H1 (cell line): ENCODE results near the gene FBXO7. TPM values are rescaled to one million over a fixed set of nuclear protein-coding genes. Genes with fewer than 3 reads are reported as not detected.

Experiments used
- CTCF ChIA-PET: fragments of 300-600 bp; sonication (Branson Sonifier 250); formaldehyde crosslinking; loops from one replicate; lab custom pipeline; 2021; ENCODE audit not compliant: partially characterized antibody; lab: Charles Lee
- POLR2A ChIA-PET: fragments of 300-600 bp; sonication (Branson Sonifier 250); formaldehyde crosslinking; loops from one replicate; lab custom pipeline; 2021; ENCODE audit warnings: inconsistent platforms; ENCODE audit not compliant: partially characterized antibody; lab: Charles Lee
- DNase-seq, 2 experiments: peaks; one replicate each; pipeline versions ENCODE4 v3.0.0 to v3.0.0-alpha.2; 2010 to 2022; ENCODE audit warnings: low spot score in 2 of 2, low read depth in 1 of 2, mixed read lengths in 1 of 2
- FAIRE-seq: peaks from 2 replicates; lab custom pipeline; 2011; peaks lifted over from hg19 to GRCh38; lab: Jason Lieb, UNC
- H2AFZ ChIP-seq: 2 replicates; pipeline ENCODE4 v1.8.1; 2012; ENCODE audit warnings: low read length, inconsistent platforms
- H2AK5ac ChIP-seq: 2 replicates; pipeline ENCODE4 v1.6.1; 2013; ENCODE audit warnings: low read depth, low read length
- H2BK120ac ChIP-seq: replicated peaks from 2 replicates; pipeline ENCODE3; 2013; ENCODE audit warnings: low read depth, low read length, inconsistent platforms
- H2BK12ac ChIP-seq: 2 replicates; pipeline ENCODE4 v1.6.1; 2013; ENCODE audit warnings: low read depth, low read length
- H2BK15ac ChIP-seq: 2 replicates; pipeline ENCODE4 v1.6.1; 2013; ENCODE audit warnings: low read length
- H2BK20ac ChIP-seq: 2 replicates; pipeline ENCODE4 v1.6.1; 2013; ENCODE audit warnings: low read length
- H2BK5ac ChIP-seq: 2 replicates; pipeline ENCODE4 v1.6.1; 2013; ENCODE audit warnings: low read depth, low read length
- H3K14ac ChIP-seq: 2 replicates; pipeline ENCODE4 v1.6.1; 2013; ENCODE audit warnings: inconsistent platforms; ENCODE audit not compliant: insufficient read length
- H3K18ac ChIP-seq: 2 replicates; pipeline ENCODE4 v1.6.1; 2013; ENCODE audit warnings: low read length; ENCODE audit errors: extremely low read depth
- H3K23ac ChIP-seq: 2 replicates; pipeline ENCODE4 v1.6.1; 2013; ENCODE audit warnings: inconsistent platforms; ENCODE audit not compliant: insufficient read length
- H3K23me2 ChIP-seq: 2 replicates; pipeline ENCODE4 v1.6.1; 2013; ENCODE audit warnings: low read depth, low read length
- H3K27ac ChIP-seq: 2 replicates; pipeline ENCODE4 v1.6.1; 2011; ENCODE audit warnings: low read depth, low read length, inconsistent platforms
- H3K27me3 ChIP-seq, 4 experiments: replicated peaks in 1 of 4; 1 replicate in 1 of 4; 2 replicates in 3 of 4; pipeline versions ENCODE4 v1.6.1 to v1.8.1; 2011 to 2013; ENCODE audit warnings: low read length in 3 of 4, mild to moderate bottlenecking in 3 of 4, inconsistent platforms in 2 of 4, mixed read lengths in 2 of 4, moderate library complexity in 1 of 4; ENCODE audit not compliant: control insufficient read depth in 3 of 4, insufficient read depth in 3 of 4; ENCODE audit errors: extremely low read depth in 1 of 4
- H3K36me3 ChIP-seq, 4 experiments: 2 replicates each; pipeline versions ENCODE4 v1.6.1 to v1.8.1; 2011 to 2013; ENCODE audit warnings: mild to moderate bottlenecking in 4 of 4, low read length in 3 of 4, moderate library complexity in 2 of 4, control low read depth in 1 of 4, inconsistent platforms in 1 of 4; ENCODE audit not compliant: insufficient read depth in 4 of 4, control insufficient read depth in 2 of 4
- H3K4ac ChIP-seq: replicated peaks from 2 replicates; pipeline ENCODE3; 2013; ENCODE audit warnings: low read length, low read depth, mixed read lengths, inconsistent platforms; ENCODE audit not compliant: insufficient read length
- H3K4me1 ChIP-seq, 4 experiments: replicated peaks in 1 of 4; 1 replicate in 1 of 4; 2 replicates in 3 of 4; pipeline versions ENCODE4 v1.6.1 to v1.8.1; 2011 to 2013; ENCODE audit warnings: low read length in 3 of 4, inconsistent platforms in 2 of 4, mixed read lengths in 1 of 4; ENCODE audit not compliant: insufficient read depth in 4 of 4, control insufficient read depth in 3 of 4
- H3K4me2 ChIP-seq, 2 experiments: 2 replicates each; pipeline versions ENCODE4 v1.6.1 to v1.8.1; 2011 to 2013; ENCODE audit warnings: low read depth in 2 of 2, low read length in 2 of 2, control low read depth in 1 of 2, inconsistent platforms in 1 of 2, mild to moderate bottlenecking in 1 of 2; ENCODE audit not compliant: insufficient read depth in 1 of 2
- H3K4me3 ChIP-seq, 4 experiments: fragments of 200-600, 300-600 bp in 1 of 4; sonication (generic), shearing (Covaris generic), sonication (Bioruptor Twin) in 1 of 4; 2 replicates each; pipeline versions ENCODE4 v1.5.1 to v1.8.1; 2011 to 2016; ENCODE audit warnings: low read length in 4 of 4, low read depth in 3 of 4, control low read depth in 2 of 4, inconsistent platforms in 2 of 4, mild to moderate bottlenecking in 2 of 4, mixed read lengths in 1 of 4, moderate library complexity in 1 of 4; ENCODE audit not compliant: insufficient read depth in 2 of 4; ENCODE audit errors: extremely low read depth in 1 of 4
- H3K56ac ChIP-seq: replicated peaks from 2 replicates; pipeline ENCODE3; 2013; ENCODE audit warnings: low read depth, mild to moderate bottlenecking, mixed read lengths, low read length, inconsistent platforms; ENCODE audit not compliant: insufficient read length
- H3K79me1 ChIP-seq: 2 replicates; pipeline ENCODE4 v1.6.1; 2013; ENCODE audit warnings: low read depth, low read length, control low read depth
- H3K79me2 ChIP-seq, 2 experiments: 2 replicates each; pipeline versions ENCODE4 v1.6.1 to v1.8.1; 2012 to 2013; ENCODE audit warnings: low read length in 2 of 2, mild to moderate bottlenecking in 2 of 2, inconsistent platforms in 1 of 2; ENCODE audit not compliant: insufficient read depth in 2 of 2, control insufficient read depth in 1 of 2
- H3K9ac ChIP-seq, 4 experiments: replicated peaks in 1 of 4; 1 replicate in 1 of 4; 2 replicates in 3 of 4; pipeline versions ENCODE4 v1.6.1 to v1.8.1; 2011 to 2013; ENCODE audit warnings: low read depth in 3 of 4, low read length in 3 of 4, control low read depth in 2 of 4, mild to moderate bottlenecking in 2 of 4, moderate library complexity in 2 of 4, inconsistent platforms in 1 of 4; ENCODE audit errors: extremely low read depth in 1 of 4
- H3K9me3 ChIP-seq, 2 experiments: 2 replicates each; pipeline versions ENCODE4 v1.6.1 to v1.8.1; 2012 to 2013; ENCODE audit warnings: mild to moderate bottlenecking in 2 of 2, moderate library complexity in 2 of 2, control low read depth in 1 of 2, inconsistent platforms in 1 of 2, low read depth in 1 of 2, low read length in 1 of 2, mixed read lengths in 1 of 2; ENCODE audit not compliant: insufficient read depth in 2 of 2
- H4K20me1 ChIP-seq, 2 experiments: replicated peaks in 1 of 2; 2 replicates each; pipeline versions ENCODE3 to v1.8.1; 2011 to 2013; ENCODE audit warnings: inconsistent platforms in 2 of 2, low read length in 2 of 2, mild to moderate bottlenecking in 1 of 2; ENCODE audit not compliant: insufficient read depth in 2 of 2, control insufficient read depth in 1 of 2
- H4K5ac ChIP-seq: 2 replicates; pipeline ENCODE4 v1.6.1; 2013; ENCODE audit warnings: low read length, low read depth, mixed read lengths, inconsistent platforms; ENCODE audit not compliant: insufficient read length
- H4K8ac ChIP-seq: 2 replicates; pipeline ENCODE4 v1.8.0; 2013; ENCODE audit warnings: mild to moderate bottlenecking, moderate library complexity, low read length, inconsistent platforms; ENCODE audit not compliant: insufficient read depth; ENCODE audit errors: extremely low read depth
- H4K91ac ChIP-seq: replicated peaks from 2 replicates; pipeline ENCODE3; 2013; ENCODE audit warnings: low read length, mixed read lengths, inconsistent platforms; ENCODE audit not compliant: insufficient read length
- CBX8 ChIP-seq: fragments of 300-800, 300-1000 bp; sonication (generic); IDR thresholded peaks from 2 replicates; pipeline ENCODE4 v1.7.1; 2016; ENCODE audit warnings: low read depth, low read length, borderline replicate concordance
- GABPA ChIP-seq: IDR thresholded peaks from 2 replicates; pipeline ENCODE4 v1.6.1; 2011; ENCODE audit warnings: mild to moderate bottlenecking, low read length, moderate library complexity, borderline replicate concordance; ENCODE audit not compliant: insufficient read depth
- HDAC2 ChIP-seq, 2 experiments: fragments of 300-600 bp in 1 of 2; sonication (generic) in 1 of 2; IDR thresholded peaks; 2 replicates each; pipeline ENCODE4 v1.6.1; 2011 to 2012; ENCODE audit warnings: low read depth in 2 of 2, low read length in 2 of 2, mild to moderate bottlenecking in 2 of 2, moderate library complexity in 2 of 2, borderline replicate concordance in 1 of 2, inconsistent platforms in 1 of 2
- RXRA ChIP-seq: IDR thresholded peaks from 2 replicates; pipeline ENCODE4 v1.6.1; 2011; ENCODE audit warnings: low read depth, mild to moderate bottlenecking, low read length, moderate library complexity; ENCODE audit not compliant: insufficient read depth
- SIN3A ChIP-seq, 2 experiments: IDR thresholded peaks in 1 of 2; conservative IDR thresholded peaks in 1 of 2; 2 replicates each; pipeline ENCODE4 v1.6.1; 2011 to 2012; ENCODE audit warnings: low read length in 2 of 2, improper control_type of control experiment in 1 of 2, low read depth in 1 of 2, mild to moderate bottlenecking in 1 of 2
- WGBS, 2 experiments: shearing (Covaris generic) in 1 of 2; methylation state at CpG; one replicate each; pipeline versions ENCODE4 v1.1.6 to v1.1.7; 2013 to 2015; ENCODE audit warnings: low lambda C conversion rate in 2 of 2, mixed read lengths in 2 of 2, inconsistent platforms in 1 of 2, low coverage in 1 of 2, missing lambda C conversion rate in 1 of 2; ENCODE audit not compliant: insufficient replicate concordance in 2 of 2, insufficient coverage in 1 of 2, insufficient read length in 1 of 2; ENCODE audit errors: extremely low coverage in 1 of 2, missing lambda C conversion rate in 1 of 2; 5-methylcytosine and 5-hydroxymethylcytosine counted together
- polyA plus RNA-seq, 7 experiments: library from polyadenylated mRNA; depleted of rRNA in 3 of 7; stranded (reverse) in 5 of 7; unstranded in 2 of 7; fragments of >200 nt in 5 of 7; fragments of 200-250 nt in 2 of 7; gene quantifications; 1 replicate in 5 of 7; 2 replicates in 1 of 7; 4 replicates in 1 of 7; pipeline versions ENCODE4 v1.2.1 to v1.2.3, GENCODE V29; 2011 to 2013; ENCODE audit warnings: missing spikeins in 2 of 7, mixed read lengths in 2 of 7
- total RNA-seq: library from RNA; stranded (reverse); fragmentation: NEBNext Ultra II Directional; extraction: Animal tissue kit (Norgen Biotek cat#: 25700); gene quantifications from 2 replicates; pipeline ENCODE4 v1.2.1, GENCODE V29; 2021
- TF ChIP-seq, protein P1 (sequence below): IDR thresholded peaks from 2 replicates; pipeline ENCODE4 v1.6.1; 2012; ENCODE audit warnings: low read length, inconsistent platforms
- TF ChIP-seq, protein P2 (sequence below): IDR thresholded peaks from 2 replicates; pipeline ENCODE4 v1.6.1; 2012; ENCODE audit warnings: inconsistent platforms
- TF ChIP-seq, protein P3 (sequence below): IDR thresholded peaks from 2 replicates; pipeline ENCODE4 v1.6.1; 2011; ENCODE audit warnings: low read length, improper control_type of control experiment

The FBXO7 gene
- total and polyA plus RNA-seq, 2 of the 8 experiments (the other 6 are each of a cell fraction or from before 2014, with no cell fraction given) = 62.7 to 76.1 TPM

DNA sequence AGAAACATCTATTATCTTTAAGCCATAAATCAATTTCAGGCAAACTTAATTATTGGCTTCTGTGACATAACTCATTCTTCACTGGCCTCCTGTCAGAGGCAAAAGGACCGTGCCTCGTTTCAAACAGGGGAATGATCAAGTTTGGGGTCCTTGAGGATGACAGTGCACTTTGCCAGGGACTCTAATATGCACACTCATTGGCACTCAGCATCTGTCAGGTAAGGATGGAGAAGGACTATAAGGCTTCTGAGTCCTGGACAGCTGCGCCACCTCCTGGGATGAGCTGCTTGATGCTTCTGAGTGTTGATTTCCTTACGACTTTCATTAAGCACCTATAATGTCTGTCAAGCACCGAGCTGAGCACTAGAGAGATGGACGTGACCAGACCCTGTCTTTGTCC lies 30.5 kb upstream of the FBXO7 start:
- no peak overlapping the region for H3K14ac ChIP-seq
- H3K79me1 ChIP-seq = no peaks in the 10 kb centered on the region; the same call in 1 of the 2 replicates
- no peak overlapping the region for H3K56ac ChIP-seq
- POLR2A ChIA-PET = interaction anchor here (0.6 to 1.1 kb wide), 2 partner anchors 9 to 41 kb away, joined by 3 to 5 read pairs; no protein-coding TSS in a partner anchor
- 60% methylated on average over 6 of the region's 6 CpGs; no CpG with 5 or more reads in 1 of the 2 experiments for WGBS, 2 experiments
- H4K20me1 ChIP-seq = no peaks in the 10 kb centered on the region
- H3K23ac ChIP-seq = no peak overlapping the region
- no peak overlapping the region for H3K4ac ChIP-seq
- no peak overlapping the region for H3K18ac ChIP-seq
- H3K27me3 ChIP-seq = peaks cover 0 to 18% (median 6%) of the 10 kb centered on the region in 4 experiments; a peak in 4 of 7 replicates
- no peak overlapping the region for H3K9ac ChIP-seq
- H3K9me3 ChIP-seq = no peaks in the 10 kb centered on the region
- no peak overlapping the region for H4K5ac ChIP-seq
- no peaks in the 10 kb centered on the region for H3K4me1 ChIP-seq
- no peak overlapping the region for H3K27ac ChIP-seq
- no peaks in the 10 kb centered on the region for H3K36me3 ChIP-seq
- no peak overlapping the region for H4K91ac ChIP-seq
- H2BK120ac ChIP-seq = no peak overlapping the region
- no peak overlapping the region for H2AK5ac ChIP-seq
- H2BK20ac ChIP-seq = no peak overlapping the region
- H2AFZ ChIP-seq = no peak overlapping the region
- FAIRE-seq (no peak), DNase-seq (no peak)
- H3K79me2 ChIP-seq = no peaks in the 10 kb centered on the region
- no peak overlapping the region for H3K4me3 ChIP-seq
- H2BK15ac ChIP-seq = no peak overlapping the region
- H3K23me2 ChIP-seq = no peaks in the 10 kb centered on the region
- no peak overlapping the region for H3K4me2 ChIP-seq
- H4K8ac ChIP-seq = no peak overlapping the region
- H2BK5ac ChIP-seq = no peak overlapping the region
- H2BK12ac ChIP-seq = no peak overlapping the region
- CTCF ChIA-PET = interaction anchor here (0.9 to 3.3 kb wide), 11 partner anchors 9 to 178 kb away, joined by 3 to 17 read pairs (median 3); partner anchors contain the start of gene RTCB
- no peak for TF ChIP-seq CBX8
- TF ChIP-seq, protein P1, sequence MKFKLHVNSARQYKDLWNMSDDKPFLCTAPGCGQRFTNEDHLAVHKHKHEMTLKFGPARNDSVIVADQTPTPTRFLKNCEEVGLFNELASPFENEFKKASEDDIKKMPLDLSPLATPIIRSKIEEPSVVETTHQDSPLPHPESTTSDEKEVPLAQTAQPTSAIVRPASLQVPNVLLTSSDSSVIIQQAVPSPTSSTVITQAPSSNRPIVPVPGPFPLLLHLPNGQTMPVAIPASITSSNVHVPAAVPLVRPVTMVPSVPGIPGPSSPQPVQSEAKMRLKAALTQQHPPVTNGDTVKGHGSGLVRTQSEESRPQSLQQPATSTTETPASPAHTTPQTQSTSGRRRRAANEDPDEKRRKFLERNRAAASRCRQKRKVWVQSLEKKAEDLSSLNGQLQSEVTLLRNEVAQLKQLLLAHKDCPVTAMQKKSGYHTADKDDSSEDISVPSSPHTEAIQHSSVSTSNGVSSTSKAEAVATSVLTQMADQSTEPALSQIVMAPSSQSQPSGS = no peak
- TF ChIP-seq GABPA = no peak
- TF ChIP-seq SIN3A (conservative IDR thresholded peaks at IDR 0.05 in 1 of 2, IDR thresholded peaks at IDR 0.05 in 1 of 2; ENCODE audit: low read depth in 1 of 2, low read length in 2 of 2) = no peak
- TF ChIP-seq, protein P2, sequence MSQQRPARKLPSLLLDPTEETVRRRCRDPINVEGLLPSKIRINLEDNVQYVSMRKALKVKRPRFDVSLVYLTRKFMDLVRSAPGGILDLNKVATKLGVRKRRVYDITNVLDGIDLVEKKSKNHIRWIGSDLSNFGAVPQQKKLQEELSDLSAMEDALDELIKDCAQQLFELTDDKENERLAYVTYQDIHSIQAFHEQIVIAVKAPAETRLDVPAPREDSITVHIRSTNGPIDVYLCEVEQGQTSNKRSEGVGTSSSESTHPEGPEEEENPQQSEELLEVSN = no peak
- TF ChIP-seq HDAC2 (IDR thresholded peaks at IDR 0.05; ENCODE audit: borderline replicate concordance in 1 of 2, low read depth in 2 of 2, low read length in 2 of 2) = no peak
- TF ChIP-seq, protein P3, sequence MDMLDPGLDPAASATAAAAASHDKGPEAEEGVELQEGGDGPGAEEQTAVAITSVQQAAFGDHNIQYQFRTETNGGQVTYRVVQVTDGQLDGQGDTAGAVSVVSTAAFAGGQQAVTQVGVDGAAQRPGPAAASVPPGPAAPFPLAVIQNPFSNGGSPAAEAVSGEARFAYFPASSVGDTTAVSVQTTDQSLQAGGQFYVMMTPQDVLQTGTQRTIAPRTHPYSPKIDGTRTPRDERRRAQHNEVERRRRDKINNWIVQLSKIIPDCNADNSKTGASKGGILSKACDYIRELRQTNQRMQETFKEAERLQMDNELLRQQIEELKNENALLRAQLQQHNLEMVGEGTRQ = no peak
- TF ChIP-seq RXRA = no peak
